Nephron (organoid): ENCODE data around the gene SORCS2.

Experiments used
- H3K27ac Mint-ChIP-seq, 3 experiments: 2 replicates each; pipeline ENCODE4 v1.8.0; 2020; ENCODE audit warnings: mixed read lengths in 3 of 3, mild to moderate bottlenecking in 2 of 3, moderate library complexity in 1 of 3
- H3K27me3 Mint-ChIP-seq: 2 replicates; pipeline ENCODE4 v1.8.0; 2021; ENCODE audit warnings: low read depth, mild to moderate bottlenecking, moderate library complexity, mixed read lengths
- H3K36me3 Mint-ChIP-seq: 2 replicates; pipeline ENCODE4 v1.8.0; 2020; ENCODE audit warnings: low read depth, mixed read lengths
- H3K4me1 Mint-ChIP-seq: 2 replicates; pipeline ENCODE4 v1.8.0; 2020; ENCODE audit warnings: mixed read lengths
- H3K4me3 Mint-ChIP-seq, 3 experiments: 2 replicates each; pipeline ENCODE4 v1.8.0; 2020; ENCODE audit warnings: mild to moderate bottlenecking in 3 of 3, mixed read lengths in 3 of 3, moderate library complexity in 2 of 3
- H3K9me3 Mint-ChIP-seq: 2 replicates; pipeline ENCODE4 v1.8.0; 2020; ENCODE audit warnings: mixed read lengths
- TF ChIP-seq, protein P1 (sequence below), 3 experiments: fragments of 200-600 bp; sonication (generic); IDR thresholded peaks; one replicate each; pipeline ENCODE4 v1.5.0; 2021; ENCODE audit warnings: antibody characterized with exemption in 3 of 3; ENCODE audit not compliant: unreplicated experiment in 3 of 3

SORCS2 gene

DNA sequence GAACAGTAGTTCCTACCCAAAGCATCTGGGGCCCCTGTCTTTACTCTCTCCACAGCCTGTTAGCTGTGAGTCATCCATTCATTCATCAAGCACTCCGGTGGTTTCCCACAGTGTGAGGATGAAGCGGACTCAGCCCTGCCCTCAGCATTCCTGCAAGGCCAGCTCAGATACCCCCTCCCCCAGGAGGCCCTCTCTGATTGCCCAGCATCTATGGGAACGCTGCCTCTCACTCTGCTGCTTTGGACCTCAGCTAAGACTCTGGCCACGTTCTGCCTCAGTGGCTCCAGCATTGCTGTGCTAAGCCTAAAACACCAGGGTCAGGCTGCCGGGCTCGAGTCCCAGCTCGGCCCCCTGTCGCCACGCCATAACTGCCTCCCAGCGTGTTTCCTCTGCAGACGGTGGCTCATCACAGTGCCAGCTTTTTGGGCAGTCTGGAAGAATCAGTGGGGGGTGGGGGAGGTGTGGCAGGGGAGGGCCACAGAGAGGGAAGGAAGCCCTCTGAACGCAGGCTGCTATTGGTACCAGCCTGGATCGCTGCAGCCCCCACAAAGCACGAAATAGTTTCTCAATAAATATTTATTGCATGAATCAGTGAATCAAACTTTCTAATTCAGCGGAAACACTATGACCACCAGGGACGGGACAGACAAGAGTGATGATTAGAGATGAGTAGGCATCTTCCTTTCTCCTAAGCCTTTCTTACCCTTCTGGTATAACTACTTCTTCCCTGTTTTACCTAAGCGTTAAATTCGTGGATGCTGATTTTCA is 74.4 kb downstream of the SORCS2 start:
- Mint-ChIP-seq H3K4me1 (peaks cover 22% of the 10 kb centered on the region), H3K27me3 (peaks cover 27% of the 10 kb centered on the region), H3K4me3 (no peak overlapping the region), H3K9me3 (peaks cover 6% of the 10 kb centered on the region), H3K36me3 (no peaks in the 10 kb centered on the region), H3K27ac (no peak overlapping the region)
- TF ChIP-seq, protein P1, sequence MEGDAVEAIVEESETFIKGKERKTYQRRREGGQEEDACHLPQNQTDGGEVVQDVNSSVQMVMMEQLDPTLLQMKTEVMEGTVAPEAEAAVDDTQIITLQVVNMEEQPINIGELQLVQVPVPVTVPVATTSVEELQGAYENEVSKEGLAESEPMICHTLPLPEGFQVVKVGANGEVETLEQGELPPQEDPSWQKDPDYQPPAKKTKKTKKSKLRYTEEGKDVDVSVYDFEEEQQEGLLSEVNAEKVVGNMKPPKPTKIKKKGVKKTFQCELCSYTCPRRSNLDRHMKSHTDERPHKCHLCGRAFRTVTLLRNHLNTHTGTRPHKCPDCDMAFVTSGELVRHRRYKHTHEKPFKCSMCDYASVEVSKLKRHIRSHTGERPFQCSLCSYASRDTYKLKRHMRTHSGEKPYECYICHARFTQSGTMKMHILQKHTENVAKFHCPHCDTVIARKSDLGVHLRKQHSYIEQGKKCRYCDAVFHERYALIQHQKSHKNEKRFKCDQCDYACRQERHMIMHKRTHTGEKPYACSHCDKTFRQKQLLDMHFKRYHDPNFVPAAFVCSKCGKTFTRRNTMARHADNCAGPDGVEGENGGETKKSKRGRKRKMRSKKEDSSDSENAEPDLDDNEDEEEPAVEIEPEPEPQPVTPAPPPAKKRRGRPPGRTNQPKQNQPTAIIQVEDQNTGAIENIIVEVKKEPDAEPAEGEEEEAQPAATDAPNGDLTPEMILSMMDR (IDR thresholded peaks at IDR 0.05; ENCODE audit: unreplicated experiment in 3 of 3): no peak

DNA sequence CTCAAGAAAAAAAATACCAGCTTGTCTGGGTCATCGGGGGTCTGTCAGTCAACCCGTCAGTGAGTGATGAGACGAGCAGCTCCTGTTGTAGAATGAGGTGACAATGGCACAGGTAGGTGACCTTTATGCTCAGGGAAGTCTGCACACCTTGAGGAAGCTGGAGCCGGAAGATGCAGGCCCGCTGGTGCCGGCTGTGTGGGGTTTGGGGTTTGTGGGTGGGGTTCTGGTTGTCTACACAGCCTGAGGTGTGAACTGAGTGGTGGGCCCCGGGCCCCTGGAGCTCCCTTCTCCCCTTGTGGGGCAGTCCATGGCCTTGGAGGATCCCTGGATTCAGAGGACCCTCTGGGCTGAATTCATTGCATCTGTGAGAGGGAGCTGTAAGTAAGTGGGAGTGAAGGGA is 75.5 kb downstream of the SORCS2 start:
- TF ChIP-seq, protein P1 (IDR thresholded peaks at IDR 0.05; ENCODE audit: unreplicated experiment in 3 of 3): no peak
- H3K4me3 Mint-ChIP-seq: no peak overlapping the region
- H3K9me3 Mint-ChIP-seq: peaks cover 6% of the 10 kb centered on the region
- peaks cover 29% of the 10 kb centered on the region for H3K27me3 Mint-ChIP-seq
- no peak overlapping the region for H3K27ac Mint-ChIP-seq
- H3K4me1 Mint-ChIP-seq: peaks cover 13% of the 10 kb centered on the region
- H3K36me3 Mint-ChIP-seq: no peaks in the 10 kb centered on the region

DNA sequence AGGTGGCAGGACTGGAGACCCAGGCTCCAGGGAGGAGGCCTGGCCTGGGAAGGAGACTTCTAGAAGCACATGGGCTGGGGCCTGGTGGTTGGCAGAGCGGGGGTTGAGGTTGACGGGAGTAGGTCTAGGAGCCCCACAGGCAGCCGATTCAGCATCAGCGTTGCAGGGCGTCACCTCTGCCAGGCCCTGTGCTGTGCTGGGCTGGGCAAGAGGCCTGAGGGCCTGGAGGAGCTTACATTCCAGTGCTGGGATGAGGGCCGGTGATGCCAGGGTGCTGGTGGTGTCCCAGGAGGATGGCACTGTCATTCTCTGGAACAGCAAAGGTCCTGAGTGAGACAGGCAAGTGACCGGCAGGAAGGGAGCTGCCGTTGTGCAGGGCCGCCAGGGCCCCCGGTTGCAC is 76.6 kb downstream of the SORCS2 start:
- no peak overlapping the region for H3K4me3 Mint-ChIP-seq
- TF ChIP-seq, protein P1 (IDR thresholded peaks at IDR 0.05; ENCODE audit: unreplicated experiment in 3 of 3): no peak
- no peak overlapping the region for H3K27ac Mint-ChIP-seq
- peaks cover 28% of the 10 kb centered on the region for H3K27me3 Mint-ChIP-seq
- H3K36me3 Mint-ChIP-seq: no peaks in the 10 kb centered on the region
- peaks cover 6% of the 10 kb centered on the region for H3K9me3 Mint-ChIP-seq
- H3K4me1 Mint-ChIP-seq: peaks cover 11% of the 10 kb centered on the region

DNA sequence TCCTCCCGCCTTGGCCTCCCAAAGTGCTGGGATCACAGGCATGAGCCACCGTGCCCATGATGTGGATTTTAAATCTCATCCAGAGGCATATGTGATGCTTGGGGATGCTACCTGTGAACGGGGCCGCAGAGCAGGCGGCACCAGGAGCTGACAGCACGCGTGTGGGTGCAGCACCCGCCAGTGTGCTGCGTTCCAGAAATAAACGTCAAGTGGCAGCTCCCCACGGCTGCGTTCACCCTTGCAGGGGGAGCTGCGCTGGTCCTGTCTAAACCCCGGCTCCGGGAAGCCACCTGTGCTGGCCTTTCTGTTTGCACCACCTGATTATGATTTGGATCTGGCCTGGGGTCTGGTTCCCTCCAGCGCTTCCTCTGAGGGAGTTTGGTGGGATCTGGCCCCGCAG is 77.8 kb downstream of the SORCS2 start:
- Mint-ChIP-seq H3K27ac (no peak overlapping the region), H3K4me1 (peaks cover 16% of the 10 kb centered on the region), H3K9me3 (peaks cover 6% of the 10 kb centered on the region), H3K27me3 (peaks cover 31% of the 10 kb centered on the region), H3K36me3 (no peaks in the 10 kb centered on the region), H3K4me3 (no peak overlapping the region)
- TF ChIP-seq, protein P1 (IDR thresholded peaks at IDR 0.05; ENCODE audit: unreplicated experiment in 3 of 3): no peak

DNA sequence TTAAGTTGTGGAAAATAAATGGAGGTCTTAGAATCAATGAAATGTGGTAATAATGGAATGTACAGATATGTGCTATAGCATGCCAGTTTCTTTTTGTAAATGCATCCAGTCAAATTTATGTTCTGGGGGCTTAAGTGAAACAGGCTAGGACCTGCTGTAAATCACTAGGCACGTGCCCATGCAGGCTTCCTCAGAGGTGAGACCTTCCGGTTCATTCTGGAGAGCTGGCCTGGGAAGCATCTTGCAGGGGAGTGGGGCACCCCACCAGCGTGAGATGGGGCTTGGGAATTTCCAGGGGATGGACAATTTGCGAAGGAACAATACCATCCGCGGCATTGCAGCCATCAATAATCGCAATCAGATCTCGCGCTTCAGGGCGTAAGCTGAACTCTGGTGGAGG is 80.1 kb downstream of the SORCS2 start:
- no peaks in the 10 kb centered on the region for H3K36me3 Mint-ChIP-seq
- peaks cover 27% of the 10 kb centered on the region for H3K4me1 Mint-ChIP-seq
- H3K27me3 Mint-ChIP-seq: peaks cover 24% of the 10 kb centered on the region
- peaks cover 6% of the 10 kb centered on the region for H3K9me3 Mint-ChIP-seq
- H3K4me3 Mint-ChIP-seq: no peak overlapping the region
- no peak overlapping the region for H3K27ac Mint-ChIP-seq
- TF ChIP-seq, protein P1 (IDR thresholded peaks at IDR 0.05; ENCODE audit: unreplicated experiment in 3 of 3): no peak

DNA sequence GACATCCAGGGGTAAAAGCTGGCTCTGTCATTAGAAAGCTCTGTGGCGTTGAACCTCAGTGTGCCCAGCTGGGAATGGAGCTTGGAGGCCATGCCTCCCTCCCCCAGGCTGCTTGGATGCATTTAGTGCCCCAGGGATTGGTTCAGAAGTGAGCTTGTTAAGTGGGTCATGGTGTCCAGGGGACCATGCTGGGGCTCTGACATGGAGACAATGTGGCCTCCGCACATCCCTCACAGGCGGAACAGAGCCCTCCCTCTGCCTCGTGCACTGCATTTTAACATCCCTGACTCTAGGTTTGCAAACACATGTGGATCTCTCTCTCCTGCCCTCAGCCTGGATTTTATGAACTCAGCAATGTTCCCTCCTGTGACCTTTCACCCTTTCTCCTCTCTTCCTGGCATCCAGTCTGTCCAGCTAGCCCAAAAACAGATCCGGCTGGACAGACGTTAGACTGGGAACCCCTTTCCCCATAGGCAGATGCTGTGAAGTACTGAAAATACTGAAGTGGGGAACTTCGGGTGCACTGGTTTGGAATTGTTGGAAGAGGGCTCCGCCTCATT is 81.5 kb downstream of the SORCS2 start:
- TF ChIP-seq, protein P1 (IDR thresholded peaks at IDR 0.05; ENCODE audit: unreplicated experiment in 3 of 3): no peak
- H3K27ac Mint-ChIP-seq: peak overlapping the region in 2 of 3 experiments; percentile 12 to 44

More for the DNA sequence above, 81.5 kb downstream of the SORCS2 start:
- Mint-ChIP-seq H3K36me3 (no peaks in the 10 kb centered on the region), H3K4me3 (no peak overlapping the region), H3K4me1 (peaks cover 41% of the 10 kb centered on the region), H3K9me3 (peaks cover 4% of the 10 kb centered on the region), H3K27me3 (peaks cover 18% of the 10 kb centered on the region)
